GM18858 (cell line): Measurements from ENCODE around the gene ADGRD1.

Experiments
- ATAC-seq: cut with Tn5 transposase; IDR thresholded peaks from one replicate; pipeline ENCODE4 v1.9.1; 2021; ENCODE audit not compliant: unreplicated experiment

Gene ADGRD1

DNA sequence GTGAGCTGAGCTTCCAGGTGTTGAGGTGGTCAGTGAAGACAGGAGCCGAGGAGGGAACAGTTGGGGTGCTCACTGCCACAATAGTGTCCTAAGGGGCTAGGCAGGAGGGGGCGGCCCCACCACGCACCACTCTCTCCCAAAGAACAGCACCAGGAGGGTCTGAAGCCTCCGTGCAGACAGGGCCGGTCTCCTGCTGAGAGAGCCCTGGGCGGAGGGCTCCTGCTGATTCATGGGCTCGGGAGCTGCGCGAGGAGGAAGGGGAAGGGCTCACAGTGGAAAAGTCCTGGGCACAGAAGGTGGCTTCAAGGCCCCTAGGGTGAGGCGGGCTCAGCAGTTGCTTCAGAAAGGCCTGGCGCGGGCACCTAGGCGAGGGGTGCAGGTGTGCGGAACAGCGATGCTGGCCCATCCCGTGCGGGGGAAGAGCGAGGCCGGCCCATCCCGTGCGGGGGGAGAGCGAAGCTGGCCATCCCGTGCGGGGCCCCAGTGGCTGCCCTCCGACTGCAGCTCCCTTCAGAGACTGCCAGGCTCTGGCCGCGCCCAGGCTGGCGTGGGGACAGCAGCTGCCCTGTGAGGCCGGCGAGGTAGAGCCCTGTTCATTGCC lies 176.7 kb downstream of the ADGRD1 start:
- ATAC-seq = no peak

DNA sequence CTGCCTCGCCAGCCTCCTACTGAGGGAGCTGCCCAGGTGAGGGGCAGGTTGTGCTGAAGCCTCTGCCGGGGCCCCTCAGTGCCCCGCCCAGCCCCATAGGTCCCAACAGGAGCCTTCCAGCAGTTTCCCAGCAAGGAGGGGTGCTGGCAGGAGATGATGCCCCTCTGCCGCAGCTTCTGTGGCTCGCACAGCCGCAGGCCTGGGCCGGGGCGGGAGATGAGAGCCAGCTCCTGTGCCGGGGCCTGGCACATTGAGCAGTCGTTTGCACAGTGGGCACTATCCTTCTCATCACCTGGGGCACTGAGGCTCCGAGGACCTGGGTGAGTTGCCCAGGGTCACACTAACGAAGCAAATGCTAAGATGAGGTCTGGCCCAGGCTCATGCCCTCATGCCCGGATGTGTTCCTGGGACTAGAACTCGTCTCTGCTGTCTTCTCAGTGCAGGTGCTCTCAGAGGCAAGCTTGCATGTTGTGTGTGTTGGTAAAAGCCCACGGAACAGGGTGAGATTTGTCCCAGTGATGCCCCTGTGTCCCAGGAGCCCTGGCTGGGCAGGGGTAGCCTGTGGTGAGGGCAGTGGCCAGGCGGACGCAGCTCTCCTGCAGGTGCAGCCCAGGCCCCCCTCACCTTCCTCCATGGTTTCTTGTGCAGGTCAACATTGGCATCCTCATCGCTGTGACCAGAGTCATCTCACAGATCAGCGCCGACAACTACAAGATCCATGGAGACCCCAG lies 177.5 kb downstream of the ADGRD1 start:
- ATAC-seq = no peak

DNA sequence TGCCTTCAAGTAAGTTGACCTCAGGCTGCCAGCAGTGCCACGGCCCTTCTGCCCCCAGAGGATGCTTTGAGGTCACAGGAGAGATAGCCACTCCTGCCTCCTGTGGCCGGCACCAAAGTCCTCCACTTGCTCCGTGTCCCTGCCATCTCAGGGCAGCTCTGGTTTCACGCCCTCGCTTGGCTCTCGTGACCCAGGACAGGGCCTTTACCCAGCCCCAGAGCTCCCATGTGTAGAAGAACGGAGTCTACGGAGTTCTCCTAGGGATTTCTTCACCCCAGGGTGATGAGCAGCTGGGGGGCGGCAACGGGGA lies 178.1 kb downstream of the ADGRD1 start:
- no peak for ATAC-seq

DNA sequence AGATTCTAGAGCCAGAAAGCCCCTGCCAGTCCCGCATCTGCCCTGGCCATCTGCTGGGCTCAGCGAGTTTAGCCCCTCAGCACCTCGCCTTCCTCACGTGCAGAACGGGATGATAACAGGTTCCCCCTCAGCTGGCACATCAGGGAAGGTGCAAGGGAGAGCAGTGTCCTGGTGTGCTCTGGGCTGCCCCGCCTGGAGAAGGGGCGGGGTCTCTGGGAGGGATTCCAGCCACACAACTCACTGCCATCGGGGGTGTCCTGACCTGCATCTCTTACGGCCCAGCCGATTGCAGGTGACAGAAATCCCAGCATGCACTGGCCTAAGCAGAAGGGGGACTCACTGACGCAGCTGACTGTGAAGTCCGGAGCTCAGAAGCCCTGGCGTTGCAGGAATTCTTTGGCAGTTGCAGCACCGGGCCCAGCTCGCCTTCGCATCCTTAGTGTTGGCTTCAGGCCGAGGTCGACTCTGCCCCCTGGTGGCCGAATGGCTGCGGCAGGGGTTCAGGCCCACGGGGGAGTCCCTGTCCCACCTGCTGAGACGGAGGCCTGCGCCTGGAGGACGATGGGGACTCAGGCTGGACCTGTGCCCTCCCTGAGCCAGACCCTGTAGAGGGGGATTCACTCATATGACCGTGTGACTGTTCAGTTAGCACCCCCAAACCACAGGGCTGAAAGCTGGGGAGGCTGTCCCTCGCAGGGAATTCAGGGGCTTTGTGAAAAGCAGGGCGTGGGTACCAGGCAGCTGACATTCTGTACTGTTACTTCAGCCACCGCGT lies 178.6 kb downstream of the ADGRD1 start:
- no peak for ATAC-seq

DNA sequence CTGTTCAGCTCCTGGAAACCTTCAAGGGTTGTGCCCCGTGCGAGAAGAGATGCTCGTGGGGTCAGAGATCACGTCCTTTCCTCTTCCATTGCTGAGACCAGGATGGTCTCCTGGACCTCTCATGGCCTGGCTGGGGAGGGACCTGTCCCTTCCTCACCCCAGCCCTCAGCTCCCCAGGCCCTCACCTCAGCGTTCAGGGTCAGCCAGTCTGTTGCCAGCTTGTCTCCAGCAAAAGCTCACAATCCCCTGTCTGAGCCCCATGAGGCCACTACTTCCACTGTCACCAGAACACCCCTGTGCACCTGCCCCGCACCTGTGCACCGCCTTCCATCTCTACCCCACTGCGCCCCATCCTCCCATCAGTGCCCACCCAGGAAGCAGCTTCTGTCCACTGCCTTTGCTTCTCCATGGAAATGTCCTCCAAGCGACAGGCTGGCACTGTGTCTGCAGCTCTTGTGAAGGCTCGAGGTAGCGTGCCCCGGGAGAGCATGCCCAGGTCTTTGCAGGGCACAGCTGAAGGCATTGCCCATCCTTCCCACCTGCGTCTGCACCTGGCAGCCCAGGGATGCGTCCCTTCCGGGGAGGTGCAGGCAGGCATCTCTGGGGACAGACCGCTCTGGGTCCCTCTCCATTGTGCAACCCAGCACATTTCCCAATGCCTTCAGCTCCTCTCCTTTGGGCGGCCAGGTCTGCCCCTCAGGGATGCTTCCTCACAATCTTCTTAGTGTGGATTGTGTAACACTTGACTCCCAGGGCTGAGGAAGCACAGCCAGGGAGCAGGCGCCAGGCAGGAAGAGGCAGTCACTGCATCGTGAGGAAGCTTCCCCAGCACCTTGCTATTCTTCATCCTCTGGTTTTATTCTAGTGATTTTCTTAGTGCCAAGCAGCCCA lies 179.6 kb downstream of the ADGRD1 start:
- no peak for ATAC-seq

DNA sequence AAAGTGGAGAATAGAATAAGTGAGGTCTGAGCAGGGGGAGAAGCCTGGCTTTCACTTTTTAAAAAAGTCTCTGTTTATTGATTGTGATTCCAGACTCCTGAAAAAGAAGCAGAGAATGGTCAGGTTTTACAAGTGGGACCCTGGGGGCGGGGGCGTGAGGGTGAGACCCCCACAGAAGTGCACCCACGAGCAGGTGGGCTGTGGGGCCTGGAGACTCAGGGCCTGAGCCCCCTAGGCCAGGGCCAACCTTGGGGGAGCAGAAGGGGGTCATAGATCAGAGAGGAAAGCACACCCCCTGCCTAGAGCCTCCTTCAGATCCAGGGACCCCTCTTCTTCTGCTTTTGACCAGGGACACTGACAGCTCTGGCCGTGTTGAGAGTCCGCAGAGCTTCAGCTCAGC lies 180.3 kb downstream of the ADGRD1 start:
- ATAC-seq = no peak

DNA sequence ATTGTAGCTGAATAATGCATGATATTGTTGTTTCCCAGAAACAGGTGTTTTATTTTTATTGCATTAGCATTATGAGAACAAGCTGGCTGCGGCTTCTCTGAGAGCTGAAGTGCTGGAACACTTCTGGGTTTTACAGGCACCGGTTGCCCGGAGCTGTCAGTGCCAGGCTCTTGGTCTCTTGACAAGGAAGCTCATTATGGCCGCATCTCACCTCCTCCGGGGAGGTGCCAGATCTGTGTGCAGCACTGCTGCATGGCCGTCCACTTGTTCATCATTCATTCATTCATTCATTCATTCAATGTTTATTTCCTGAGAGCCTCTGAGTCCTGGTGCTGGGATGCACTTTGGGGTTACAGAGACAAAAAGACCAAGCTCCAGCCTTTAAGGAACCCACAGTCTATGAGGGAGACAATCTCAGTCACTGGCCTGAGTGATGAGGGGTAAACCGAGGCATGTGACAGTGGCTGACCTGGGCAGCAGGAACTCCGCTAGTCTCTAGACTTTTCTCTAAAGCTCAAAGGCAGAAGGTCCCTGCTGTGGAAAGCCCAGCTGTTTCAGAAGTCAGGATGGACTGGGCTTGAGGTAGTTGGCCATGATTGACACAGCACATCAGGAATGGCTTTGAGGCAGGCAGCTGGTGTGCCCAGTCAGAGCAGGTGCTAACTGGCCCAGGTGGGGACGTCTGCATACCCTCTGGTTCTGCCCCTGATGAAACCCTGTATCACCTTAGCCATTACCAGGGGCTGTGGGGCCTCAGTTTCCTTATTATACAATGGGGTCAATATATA lies 181.0 kb downstream of the ADGRD1 start:
- ATAC-seq = no peak

DNA sequence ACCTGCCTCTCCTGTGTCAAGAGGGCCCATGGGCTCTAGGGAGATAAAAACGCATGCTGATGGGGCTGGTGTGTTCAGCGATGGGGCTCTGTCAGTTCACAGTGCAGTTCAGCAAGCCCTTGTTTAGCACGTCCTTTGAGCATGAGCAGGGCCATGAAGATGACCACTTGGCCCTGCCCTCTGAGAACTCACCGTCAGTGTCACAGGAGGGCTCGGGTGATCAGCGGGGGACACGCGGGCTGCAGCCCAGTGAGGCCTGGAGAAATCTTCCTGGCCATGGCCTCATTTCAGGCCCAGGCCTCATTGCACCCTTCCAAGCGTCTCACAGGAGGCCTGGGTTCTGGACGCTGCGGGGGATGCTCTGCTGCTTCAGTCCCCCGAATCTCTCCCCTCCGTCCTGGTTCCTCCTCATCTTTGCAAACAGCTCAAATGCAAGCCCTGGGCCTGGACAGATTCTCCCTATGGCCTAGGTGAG lies 181.6 kb downstream of the ADGRD1 start:
- ATAC-seq = no peak

DNA sequence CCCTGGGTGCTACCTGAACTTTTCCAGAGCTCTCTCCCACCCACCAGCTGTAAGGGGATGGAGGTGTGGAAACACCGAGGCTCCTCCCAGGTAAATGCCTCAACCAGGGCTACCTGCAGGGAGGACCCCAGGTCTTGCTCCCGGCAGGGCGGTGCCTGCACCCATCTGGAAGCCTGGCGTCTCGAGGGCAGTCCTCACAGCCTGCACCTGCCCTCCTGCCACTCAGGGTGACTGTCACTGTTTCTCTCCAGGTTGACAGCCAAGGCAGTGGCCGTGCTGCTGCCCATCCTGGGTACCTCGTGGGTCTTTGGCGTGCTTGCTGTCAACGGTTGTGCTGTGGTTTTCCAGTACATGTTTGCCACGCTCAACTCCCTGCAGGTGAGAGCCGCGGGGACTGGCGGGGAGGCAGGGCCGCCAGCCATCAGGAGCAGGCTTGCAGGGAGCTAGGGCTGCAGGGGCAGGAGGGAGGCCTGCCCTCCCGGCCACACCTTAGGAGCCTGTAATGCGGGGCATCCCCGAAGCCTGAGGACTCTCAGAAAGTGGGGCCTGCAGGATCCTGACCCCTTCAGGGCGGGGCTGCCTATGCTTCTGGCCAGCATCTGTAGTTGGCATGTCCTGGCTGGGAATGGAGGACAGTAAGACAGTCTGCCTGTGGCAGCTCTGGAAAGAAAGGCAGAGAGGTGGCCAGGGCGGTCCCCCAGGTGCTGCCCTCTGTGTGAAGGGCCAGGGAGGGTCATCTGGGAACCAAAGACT lies 182.3 kb downstream of the ADGRD1 start:
- no peak for ATAC-seq

DNA sequence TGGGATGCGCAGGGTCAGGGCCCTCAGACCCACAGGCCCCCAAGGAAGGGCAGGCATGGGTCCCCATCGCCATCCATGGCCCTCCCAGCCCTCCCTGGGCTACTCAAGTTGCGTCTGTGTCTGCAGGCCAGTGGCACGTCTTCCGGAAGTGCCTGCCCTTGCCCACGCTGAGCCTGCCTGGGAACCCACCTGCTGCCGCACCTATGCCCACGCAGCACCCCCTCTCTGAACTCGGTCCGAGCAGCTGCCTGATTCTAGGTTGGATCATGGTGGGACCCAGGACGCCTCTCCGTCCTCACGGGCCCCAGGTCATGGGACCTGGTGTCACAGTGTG lies 182.8 kb downstream of the ADGRD1 start:
- no peak for ATAC-seq

DNA sequence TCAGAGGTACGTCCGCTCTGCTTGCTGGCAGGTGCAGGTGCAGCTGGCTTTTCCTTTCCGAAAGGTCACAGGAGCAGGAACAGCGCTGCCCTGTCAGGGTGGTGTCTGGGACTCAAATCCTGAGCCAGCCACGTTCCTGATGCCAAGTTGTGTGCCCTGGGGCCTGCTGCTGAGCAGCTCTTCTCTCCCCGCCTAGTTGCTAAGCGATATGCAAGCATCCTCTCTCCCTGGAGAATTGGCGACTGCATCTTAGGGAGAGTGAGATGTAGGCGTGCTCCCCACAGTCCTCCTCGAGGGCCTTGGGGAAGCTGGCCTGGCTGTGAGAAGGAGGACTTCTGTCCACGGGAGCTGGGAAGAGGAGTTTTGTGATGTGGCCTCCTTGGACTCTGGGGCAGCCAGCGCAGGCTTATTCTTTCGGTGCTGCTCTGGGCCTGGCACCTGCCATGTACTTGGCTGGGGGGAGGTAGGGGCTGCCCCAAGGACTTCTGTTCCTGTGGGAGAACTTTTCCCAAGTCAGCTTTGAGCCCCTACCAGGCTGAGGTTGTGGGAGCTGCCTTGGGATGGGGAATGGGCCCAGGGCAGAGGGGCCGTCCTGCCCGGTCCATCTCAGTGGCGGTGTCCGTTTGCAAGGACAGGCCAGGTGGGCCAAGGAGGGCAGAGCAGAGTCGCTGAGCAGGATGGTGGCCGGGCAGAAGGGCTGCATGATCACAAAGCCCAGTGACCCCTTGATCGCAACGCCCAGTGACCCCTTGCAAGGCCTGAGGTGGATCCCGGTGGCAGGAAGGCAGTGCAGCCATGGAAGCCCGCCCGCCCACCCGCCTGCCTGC lies 183.5 kb downstream of the ADGRD1 start:
- no peak for ATAC-seq

DNA sequence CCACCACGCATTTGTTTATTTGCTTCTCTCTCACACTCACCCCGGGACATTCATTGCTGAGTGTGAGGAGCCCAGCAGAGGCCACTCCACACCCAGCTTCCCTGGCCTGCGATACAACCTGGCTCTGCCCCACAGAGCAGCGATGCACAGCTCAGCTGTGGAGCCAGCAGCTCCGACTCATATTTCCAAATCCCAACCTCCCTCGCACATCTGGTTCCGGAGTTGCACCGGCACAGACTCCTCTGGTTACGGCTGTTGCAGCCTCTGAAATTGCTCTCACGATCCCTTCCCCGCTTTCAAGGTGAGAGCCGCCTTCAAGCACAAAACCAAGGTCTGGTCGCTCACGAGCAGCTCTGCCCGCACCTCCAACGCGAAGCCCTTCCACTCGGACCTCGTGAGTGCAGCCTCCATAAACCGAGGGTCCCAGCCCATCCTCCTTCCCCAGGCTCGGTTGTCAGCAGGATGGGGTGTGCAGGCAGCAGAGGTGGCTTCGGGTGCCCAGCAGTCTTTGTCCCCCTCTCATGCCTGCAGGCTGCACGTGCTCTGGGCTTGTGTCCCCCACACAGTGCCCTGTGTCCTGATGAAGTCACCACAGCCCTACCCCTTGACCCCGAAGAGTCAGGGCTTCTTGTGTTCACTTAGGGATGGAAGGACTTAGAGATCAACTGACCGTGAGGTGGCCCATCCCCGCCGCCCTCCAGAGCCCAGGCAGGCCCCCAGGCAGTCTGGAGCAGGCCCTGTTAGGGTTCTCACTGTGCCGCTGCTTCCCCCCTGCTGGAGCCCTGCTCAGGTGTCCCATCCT lies 184.3 kb downstream of the ADGRD1 start:
- ATAC-seq = no peak

DNA sequence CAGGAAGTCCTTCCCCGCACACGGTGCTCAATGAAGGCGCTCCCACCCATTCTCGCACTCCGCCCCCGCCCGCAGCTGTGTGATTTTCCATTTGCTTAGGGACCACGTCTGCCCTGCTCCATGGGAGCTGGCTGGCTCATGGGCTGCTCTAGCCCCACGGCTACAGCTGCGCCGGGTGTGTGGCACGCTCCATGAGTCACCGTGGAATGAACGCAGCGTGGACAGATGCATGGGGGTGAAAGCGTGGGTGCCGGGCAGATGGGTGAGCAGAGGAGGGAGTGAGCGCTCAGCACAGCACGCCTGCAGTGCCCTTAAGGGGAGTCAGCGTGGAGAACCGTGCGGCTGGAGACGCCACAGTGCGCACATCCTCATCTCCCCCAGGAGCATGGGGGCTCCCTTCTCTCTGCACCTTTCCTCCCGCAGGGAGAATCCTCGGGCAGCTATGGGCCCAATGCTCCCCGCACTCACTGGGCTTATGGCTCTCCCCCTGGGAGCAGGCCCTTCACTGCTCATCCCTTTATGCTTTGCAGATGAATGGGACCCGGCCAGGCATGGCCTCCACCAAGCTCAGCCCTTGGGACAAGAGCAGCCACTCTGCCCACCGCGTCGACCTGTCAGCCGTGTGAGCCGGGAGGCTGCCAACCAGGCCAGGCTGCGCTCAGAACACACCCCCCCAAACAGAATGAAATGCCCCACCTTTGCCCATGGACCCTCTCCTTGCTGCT lies 185.1 kb downstream of the ADGRD1 start:
- no peak for ATAC-seq

DNA sequence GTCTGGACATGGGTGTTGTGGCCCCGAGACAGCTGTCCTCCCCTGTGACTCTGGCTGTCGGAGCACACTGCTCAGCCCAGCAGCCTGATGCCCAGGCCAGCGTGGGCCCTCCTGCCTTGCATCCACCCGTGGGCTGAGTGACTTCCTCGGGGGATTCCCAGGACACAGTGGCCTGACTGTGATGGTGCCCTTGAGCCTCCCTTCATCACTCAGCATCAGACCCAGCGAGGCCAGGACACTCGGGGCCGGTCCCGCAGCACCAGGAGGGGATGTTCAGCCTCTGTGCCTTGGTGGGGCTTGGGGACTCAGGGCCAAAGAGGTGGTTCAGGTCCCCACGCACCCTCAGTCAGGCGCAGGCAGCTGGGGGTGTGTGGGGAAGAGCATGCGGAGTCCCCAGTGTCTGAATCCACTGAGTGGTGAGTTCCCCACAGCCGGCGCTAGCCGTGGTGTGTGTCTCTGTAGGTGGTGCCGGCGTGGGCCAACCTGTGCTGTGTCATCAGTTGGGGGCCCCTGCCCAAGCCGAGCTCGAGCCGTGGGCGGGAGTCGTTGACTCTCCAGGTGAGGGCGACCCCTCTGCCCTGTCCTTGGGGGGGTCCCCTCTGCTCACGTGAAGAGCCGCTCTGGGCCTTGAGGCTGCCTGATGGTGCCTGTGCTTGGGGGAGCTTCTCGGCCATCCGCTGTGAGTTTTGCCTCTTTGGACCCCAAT lies 185.8 kb downstream of the ADGRD1 start:
- no peak for ATAC-seq

DNA sequence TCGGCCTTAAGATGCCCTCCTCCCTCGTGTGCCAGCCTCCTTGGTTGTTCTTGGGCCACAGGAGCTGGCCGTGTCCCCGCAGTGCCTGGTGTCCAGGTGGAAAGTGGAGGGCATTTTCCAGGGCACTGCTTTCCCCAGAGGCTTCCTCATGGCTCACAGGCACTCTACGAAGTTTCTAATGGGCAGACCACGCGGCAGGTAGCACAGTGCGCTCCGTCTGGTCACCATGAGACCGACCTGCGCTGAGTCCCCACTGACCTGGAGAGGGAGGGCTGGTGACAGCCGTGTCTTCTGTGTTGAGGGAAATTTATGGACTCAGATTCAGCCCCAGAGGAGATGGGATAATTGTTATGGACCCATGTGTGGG lies 186.3 kb downstream of the ADGRD1 start:
- no peak for ATAC-seq

DNA sequence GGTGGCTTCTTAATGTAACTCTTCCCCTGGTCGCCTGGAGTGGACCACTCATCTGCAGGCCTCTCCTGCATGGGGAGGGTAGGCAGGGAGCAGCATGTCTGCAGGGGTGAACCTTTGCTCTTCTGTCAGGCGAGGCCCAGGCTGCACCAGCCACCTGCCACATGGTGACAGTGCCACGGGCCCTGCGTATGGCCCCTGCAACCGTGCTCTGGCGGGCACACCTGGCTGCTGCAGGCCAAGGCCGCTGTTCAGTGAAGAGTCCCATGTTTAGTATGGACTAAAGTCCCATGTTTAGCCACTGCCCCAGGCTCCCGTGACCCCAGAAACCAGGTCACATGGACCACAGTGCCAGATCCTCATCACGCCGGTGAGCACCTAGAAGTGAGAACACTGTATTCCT lies 187.0 kb downstream of the ADGRD1 start:
- no peak for ATAC-seq

DNA sequence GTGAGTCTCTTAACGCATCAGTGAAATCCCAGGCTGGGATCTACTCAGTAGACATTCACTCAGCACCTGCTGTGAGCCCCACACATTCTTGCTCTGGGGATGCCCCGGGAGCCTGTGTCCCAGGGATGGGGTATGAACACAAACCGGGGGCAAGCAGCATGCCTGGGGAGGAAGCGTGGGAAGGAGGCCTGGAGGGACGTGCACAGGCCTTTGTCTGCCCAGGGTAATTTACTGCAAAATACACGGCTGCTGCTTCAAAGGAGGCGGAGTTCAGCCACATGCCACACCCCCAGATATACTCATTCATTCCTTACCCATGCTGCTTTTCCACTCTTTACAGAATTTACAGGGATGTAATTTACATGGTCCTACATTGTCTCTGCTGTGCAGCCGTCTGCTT lies 187.8 kb downstream of the ADGRD1 start:
- ATAC-seq = no peak
